NCI-H2171 treated with DMSO at 0.1 percent for 48 hours (cell line): ENCODE data around the gene ASTN1.

Experiments
- DNase-seq: peaks from one replicate; lab custom pipeline; 2025; lab: John Stamatoyannopoulos, UW

The ASTN1 gene

DNA sequence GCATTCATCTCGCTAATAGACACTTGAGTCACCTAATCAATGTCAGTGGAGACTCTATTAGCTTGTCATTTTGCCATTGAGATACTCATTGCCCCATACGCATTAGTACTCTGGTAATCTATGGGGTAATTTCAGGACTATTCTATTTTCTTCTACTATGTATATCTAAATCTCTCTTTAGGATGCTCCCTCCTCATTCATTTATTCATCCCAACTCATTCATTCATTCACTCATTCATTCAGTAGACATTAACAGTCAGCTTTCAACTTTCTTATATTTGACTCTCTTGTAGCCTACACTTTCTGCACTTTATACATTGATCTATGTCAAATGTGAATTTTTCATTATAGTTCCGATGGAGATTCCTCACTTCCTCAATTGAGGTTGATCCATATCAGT, 170.9 kb downstream of the ASTN1 start:
- DNase-seq, result no peak

DNA sequence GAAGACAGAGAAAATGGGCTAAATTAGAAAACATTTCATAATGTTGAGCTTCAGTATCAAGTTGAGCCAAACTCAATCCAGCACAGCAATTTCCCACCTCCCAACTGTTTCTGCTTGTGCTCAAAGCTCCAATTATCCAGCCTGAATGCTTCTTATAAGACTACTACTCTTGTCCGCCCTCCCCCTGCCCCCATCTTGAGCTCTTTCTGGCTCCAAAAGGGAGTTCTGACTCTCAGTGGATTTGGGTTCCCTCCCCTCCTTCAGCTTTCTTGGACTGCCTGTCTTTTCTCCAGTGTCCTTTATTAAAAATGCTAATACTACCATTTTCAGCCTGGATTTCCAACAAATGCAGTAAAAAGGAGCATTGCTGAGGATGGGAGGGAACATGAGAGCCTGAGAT, 174.8 kb downstream of the ASTN1 start:
- no peak for DNase-seq

DNA sequence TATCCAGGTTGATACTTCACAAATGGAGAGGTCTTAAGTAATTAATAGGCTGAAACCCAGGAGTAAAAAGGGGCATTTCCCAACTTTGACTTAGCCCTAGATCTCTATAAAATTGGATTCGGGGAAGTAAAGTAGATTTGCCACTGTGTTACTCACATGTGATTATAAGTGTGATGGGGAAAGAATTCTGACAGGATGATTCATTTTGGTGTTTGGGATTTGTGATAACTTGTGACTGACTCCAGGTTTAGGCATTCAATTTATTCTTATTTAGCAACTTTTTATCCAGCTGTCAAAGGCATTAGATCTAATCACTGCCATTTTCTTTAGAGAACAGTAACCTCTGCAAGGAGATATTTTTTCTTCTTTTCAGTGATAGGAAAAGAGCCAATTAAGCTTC, 175.5 kb downstream of the ASTN1 start:
- DNase-seq, result no peak

DNA sequence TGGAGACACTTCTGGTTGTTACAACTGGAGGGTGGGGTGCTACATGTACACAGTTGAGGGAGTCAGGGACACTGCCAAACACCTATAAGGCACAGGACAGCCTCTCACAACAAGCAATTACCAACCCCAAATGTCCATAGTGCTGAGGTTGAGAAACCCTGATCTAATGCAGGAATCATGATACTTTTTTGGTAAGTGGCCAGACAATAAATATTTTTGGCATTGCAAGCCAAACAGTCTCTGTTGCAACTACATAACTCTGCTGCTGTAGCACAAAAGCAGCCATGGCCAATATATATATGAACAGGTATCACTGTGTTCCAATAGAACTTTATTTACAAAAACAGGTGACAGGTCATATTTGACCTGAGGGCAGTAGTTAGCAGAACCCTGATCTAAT, 177.5 kb downstream of the ASTN1 start:
- DNase-seq, result no peak

DNA sequence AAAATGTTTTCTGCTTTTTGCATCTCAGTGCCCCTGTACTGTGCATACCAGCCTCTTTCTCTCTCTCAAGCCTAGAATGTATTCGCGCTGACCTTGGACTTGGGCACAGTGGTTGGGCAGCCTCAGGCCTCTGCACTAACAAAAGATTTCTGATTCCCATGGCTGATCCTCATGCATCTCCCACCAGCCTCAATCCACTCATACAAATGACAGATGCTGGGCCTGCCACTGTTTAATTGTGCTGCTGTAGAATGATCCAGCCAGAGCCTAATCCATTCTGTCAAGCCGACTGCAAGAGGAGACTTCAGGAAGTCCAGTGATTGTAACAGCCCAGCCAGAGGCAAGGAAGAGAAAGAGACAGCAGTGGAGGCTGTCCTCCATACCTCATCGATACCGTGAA, 180.8 kb downstream of the ASTN1 start:
- no peak for DNase-seq

DNA sequence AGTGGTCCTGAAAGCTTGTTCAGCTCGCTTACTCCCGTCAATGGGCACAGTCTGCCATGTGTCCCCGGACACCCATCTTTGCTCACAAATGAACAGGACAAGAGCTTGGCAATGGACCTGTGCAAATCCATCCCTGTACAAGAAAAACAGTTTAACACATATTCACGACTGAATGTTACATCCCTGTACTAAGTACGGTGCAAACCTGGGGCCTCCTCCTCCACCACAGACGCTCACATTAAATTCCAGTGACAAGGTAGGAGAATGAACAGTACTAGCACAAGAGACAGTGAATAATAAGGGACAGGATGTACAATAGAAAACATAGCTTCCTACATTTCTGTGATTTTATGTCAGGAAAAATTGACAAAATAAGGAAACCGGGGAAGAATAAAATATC, 187.7 kb downstream of the ASTN1 start:
- no peak for DNase-seq

DNA sequence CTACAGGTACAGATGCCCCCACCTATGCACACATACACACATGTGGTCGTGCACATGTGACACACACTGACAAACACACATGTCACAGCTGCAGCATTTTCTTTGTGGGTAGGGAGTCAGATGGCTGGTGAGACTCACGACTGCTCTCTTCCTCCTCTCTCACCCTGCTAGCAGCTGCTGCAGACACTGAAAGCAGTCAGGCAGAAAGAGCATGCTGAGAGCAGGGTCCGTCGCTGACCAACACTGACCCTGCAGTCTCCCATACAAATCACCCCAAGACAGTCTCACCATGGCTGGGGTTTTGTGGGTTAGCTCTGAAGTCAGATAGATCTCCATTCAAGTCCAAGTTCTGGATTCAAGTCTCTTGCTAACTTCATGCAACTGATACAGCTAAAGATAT, 188.3 kb downstream of the ASTN1 start:
- no peak for DNase-seq

DNA sequence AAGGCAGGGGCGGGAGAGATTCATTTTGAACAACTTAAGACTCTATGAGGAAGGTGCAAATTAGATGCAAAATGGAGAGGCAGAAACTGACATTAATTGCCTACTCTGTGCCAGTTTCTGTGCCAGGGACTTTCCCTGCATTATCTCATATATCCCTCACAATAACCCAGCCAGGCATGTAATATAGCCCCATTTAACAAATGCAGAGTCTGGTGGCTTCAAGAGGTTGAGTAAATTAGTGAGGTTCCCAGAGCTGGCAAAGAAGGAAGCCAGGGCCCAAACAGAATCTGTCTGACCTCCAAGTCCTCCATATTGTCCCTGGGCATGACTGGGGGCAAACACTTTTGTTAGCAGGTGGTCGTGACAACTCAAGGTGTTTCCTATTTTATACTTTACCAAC, 199.8 kb downstream of the ASTN1 start:
- no peak for DNase-seq

DNA sequence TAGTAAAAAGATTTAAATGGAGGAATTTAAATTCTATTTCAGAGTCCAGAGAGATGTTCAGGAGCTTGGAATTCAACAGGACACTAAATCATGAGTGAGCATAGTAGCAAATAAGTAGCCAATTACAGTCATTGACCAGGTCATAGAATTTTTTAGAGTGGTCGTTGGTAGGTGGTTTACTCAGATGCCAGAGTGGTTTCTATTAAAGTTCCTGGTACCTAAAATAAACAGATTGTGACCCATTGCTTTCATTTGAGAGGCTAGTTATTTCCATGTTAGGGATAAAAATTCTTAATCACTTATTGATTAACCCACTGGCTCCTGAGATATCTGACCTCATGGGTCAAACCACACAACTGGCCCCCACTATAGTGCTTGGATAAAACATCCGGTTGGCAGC, 201.3 kb downstream of the ASTN1 start:
- DNase-seq, result no peak

DNA sequence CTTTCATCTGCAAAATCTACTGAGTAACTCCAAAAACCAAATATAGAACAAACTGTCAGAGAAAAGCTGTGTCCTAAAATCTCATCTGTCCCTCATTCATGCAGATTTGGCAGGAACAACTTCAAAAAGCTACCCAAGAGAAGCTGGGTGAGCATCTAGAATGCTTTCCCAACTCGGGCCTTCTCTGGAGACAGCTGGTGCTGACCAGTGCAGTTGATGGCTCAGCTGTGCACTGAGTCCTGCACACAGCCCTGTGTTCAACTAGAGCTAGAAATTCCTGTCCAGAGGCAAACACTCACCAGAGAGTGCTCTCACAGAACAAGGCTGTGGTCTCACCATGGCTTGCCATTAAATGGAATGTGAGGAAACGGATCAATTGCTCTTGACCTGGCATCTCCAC, 202.8 kb downstream of the ASTN1 start:
- DNase-seq, result no peak

DNA sequence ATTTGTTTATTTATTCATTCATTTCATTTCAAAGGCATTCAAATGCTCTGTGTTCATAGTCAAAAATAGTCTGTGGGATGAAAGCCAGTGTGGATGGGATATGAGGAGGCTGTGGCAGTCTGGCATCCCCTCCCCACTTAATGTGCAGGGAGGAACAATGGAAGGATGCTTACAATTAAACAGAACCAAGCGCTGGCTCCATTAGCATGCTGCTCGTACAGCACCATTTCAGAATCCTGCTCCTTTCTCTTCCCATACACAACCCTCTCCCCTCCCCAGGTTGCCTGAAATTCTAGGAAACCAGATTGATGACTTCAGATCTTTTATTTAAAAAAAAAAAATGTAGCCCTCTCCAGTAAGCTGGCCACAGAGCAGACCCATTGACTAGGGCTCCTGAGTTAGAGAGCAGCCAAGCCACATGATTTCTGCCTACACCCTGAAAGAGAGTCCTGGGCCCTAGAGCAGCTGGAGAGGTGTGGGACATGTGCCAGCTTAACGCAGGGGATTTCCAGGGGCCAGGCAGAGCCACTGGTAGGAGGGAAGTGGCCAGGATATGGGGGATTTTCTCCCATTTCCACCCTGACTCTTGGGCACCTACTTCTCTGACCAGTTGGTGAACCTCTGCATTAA, 205.2 kb downstream of the ASTN1 start:
- DNase-seq, result no peak

DNA sequence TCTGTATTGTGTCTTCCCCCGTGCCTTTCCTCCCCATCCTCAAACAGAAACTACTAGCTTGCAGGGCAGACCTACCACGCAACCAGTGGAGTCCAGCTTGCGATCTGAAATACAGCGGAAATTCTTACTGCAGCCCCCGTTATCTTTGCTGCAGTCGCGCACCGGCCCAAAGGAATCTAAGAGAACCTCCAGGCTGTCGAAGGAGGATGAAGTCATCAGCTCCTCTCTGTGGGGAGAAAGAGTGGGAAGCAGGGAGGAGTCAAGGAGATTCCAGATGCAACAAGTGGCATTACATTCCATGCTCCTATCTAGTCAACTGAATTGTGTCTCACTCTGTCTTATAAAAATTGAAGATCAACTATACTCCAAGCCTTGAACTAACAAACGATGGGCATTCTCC, 206.9 kb downstream of the ASTN1 start:
- no peak for DNase-seq

DNA sequence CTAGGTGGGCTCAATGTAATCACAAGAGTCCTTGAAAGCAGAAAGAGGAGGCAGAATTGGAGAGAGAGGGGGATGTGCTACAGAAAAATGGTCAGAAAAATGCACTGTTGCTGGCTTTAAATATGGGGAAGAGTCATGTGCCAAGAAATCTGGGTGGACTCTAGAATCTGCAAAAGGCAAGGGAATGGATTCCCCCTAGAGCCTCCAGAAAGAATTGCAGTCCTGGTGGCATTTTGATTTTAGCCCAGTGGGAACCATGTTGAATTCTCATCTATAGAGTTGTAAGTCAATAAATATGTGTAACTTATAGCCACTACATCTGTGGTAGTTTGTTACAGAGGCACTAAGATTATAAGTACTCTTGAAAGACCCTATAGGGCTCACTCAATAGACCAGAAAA, 210.3 kb downstream of the ASTN1 start:
- no peak for DNase-seq

DNA sequence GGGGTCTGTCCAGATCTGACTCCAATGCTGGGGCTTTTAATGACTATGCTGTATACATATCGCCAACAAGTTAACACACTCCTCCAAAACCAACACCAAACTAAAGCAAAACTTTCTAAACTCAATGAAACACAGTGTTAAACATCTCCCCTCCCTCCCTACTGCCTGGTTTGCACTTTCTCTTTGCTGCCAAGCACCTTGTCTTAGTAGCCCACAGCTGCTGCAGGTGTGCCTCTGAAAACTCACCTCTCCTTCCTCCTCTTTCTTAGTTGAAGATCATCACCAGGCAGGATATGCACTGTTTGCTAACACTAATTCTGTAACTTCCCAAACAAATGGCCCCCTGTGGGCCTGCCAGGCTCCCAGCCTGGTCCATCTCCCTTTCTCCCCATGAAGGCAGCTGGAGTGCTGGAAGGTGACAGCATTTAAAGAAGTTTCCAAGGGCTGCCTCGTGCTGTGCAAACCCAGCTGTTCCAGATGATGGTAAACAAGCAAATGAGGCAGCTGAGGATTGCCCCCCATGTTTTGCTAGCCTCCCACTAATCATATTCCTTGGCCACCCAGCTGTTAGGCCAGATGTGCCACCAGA, 213.7 kb downstream of the ASTN1 start:
- no peak for DNase-seq

DNA sequence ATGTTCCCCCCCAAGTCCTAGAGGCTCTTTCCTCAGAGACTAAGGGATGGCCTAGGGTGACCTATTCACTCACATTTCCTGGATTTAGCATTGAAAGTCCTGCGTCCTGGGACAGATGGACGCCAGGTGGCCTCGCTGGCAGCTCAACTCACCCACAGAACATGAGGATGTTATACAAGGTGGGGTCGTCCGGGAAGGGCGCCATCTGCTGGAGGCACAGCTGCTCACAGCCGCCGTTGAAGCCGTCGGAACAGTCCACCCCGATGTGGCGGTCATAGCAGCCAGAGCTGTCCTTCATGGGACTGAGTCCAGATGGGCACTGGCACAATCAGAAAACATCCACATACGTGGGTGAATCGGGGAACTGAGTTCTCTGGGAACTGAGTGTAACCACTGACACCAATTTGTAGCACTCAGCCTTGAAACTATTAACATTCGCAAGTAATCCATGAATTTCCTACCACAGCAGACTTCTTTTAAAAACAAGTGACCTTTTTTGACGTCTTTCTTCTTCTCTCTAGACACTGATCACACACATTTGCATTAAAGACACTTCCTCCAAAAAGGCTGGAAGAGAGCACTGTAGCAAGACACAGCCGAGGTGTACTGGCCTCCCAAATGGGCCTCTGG, 215.4 kb downstream of the ASTN1 start:
- DNase-seq, result no peak

DNA sequence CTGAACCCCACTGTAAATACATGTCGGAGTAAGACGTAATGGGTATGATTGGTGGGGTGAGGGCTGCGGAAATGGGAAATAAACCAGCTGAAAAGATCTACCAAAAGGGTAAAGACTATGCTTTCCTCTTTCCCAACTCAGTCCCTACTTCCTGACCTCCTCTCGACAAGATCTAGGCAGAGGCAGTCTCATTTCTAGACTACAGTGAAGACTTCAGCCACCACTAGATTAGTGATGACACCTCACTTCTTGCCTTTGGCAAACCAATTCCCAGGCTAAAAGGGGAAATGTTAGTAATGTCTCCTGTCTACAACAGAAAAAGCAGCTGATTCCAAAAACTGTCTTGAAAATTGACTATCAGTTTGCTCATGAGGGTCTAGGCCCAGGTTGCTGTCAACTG, 219.9 kb downstream of the ASTN1 start:
- DNase-seq, result no peak

DNA sequence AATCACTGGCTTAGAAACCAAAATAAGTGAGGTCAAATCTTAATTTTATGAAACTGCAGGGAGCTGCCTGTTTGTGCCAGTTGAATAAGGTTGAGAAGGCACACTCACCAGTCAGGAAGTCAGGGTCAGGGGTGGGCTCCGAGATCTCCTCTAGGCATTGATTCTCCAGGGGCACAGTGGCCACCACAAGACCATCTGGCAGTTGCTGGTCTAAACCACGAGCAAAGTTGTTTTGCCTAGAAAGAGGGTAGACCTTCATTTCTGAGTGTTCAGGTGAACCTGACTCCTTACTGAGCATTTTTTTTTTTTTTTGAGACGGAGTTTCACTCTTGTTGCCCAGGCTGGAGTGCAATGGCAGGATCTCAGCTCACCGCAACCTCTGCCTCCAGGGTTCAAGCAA, 220.7 kb downstream of the ASTN1 start:
- no peak for DNase-seq

DNA sequence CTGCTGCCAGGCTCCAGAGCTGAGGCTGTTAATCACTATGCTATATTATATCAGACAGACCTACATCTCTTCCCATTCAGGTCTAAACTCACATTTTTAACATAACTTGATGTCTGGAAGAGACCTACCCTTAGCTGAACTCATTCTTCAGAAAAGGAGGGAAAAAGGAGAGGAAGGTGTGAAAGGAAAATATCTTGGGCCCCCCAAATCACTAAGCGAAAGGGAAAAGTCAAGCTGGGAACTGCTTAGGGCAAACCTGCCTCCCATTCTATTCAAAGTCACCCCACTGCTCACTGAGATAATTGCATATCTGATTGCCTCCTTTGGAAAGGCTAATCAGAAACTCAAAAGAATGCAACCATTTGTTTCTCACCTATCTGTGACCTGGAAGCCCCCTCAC, 222.2 kb downstream of the ASTN1 start:
- DNase-seq, result no peak

DNA sequence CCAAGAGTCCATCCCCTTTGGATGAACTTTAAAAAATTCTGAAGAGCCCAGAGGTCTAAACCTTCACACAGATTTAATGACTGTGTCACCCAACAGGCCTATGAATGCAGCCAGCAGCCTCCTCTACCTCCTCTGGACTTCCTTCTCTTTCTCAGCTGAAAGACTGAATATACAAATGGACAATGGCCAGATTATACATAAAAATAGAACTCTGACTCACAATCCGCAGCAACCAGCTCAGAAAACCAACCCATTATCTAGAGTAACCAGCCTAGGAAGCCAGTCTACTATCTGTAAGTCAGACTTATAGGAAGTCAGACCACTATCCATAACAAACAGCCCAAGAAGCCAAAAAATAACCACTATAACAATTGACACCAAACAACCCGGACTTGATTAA, 224.5 kb downstream of the ASTN1 start:
- DNase-seq, result no peak

DNA sequence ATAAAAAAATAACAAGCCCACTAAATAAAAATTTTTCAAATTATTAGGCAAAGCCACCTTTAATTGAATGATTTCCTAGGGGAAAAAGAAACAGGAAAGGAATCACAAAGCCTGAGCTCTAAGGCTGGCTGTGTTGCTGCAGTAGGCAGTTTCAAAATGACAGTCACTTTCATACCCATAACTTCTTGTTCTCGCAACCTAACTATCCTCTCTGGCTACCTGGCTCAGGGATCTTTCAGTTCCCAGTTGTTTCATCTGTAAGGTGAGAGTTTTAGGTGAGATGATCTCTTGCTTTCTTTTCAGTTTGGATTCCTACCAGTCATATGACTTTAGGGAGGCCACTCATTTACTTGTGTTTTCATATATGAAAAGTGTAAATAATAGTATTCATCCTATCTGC, 226.1 kb downstream of the ASTN1 start:
- DNase-seq, result no peak

DNA sequence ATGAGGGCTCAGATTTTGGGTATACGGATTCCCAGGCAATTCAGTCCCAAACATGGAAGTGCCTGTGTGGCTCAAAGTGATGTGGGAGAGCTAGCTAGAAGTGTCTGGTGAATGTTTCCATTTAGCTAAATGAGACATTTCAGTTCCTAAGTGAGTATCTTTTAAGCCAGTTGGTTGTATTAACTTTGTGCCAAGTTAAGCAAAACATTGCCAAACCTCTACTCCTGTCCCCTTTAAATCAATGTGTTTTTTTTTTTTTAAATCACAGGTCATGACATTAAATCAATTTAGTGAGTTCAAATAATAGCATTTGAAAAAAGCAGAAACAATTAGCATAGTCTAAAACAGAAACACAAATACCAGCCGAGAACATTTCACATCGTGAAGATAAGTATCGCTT, 230.1 kb downstream of the ASTN1 start:
- no peak for DNase-seq

DNA sequence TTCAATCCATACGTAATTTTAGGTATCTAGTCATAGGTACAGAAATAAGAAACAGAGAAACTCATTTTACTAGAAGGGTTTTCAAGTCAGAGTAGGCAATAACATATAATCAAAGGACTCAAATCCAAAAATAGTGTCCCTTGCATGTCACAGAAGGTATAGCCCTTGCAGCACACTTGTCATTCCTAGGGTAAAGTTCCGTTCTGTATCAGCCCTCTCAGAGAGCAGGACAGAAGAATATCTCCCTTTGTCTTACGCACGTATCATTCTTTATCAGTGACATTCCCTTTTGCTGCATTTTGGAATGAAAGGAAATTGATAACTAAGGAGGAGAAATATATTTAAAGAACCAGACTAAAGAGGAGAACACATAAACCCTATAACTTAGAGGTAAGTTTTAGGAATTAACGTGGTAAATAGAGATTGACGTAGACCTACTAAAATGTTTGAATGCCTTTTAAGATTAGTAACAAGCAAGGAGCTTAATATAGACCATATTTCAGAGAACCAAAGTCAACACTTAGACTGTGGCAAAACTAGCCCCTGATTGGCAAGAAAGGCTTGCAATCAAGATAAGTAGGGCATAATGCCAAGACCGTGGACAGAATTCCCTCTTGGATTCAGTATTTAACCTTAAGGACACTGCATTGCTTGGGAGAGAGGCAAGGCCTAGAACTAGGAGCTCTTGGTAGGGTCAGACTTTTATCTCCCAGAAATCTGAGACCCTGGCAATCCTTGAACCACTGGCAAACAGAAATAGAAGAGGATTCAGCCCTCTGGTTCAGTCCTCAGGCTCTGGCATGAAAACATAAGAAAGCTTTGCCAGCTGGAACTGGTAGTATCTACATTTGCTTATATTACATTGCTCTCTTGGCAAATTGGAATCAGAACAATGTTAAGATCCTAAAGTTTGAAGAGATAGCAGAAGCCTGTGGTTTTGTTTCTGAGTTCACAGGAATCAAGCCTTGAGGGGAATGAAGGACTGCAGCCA, 232.1 kb downstream of the ASTN1 start:
- DNase-seq, result no peak

DNA sequence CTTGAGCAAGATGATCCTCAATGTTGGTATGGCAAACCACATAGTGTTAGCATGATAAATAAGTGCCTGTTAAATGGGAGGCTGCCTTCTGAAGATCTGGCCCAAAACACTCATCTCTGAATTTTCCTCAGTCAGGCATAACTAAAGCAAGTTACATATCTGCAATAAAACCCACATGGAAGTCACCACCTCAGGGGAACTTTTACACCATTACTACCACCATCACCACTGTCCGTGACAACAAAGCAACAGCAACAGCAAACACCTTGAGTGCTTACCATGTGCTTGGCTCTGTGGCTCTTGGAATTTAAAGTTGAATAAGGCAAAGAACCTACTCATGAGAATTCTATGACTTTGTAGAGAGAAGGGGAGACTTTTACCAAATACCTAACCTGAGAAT, 233.0 kb downstream of the ASTN1 start:
- no peak for DNase-seq
